Epidermal melanocyte (primary cell): Measurements from ENCODE around the gene SPPL2B.
"Not testable (repeated sequence)": the region's sequence is repeated elsewhere in the genome, so short reads cannot be mapped to it uniquely, and the experiment has no call there.

Source experiments
- DNase-seq: peaks from one replicate; pipeline ENCODE4 v3.0.0; 2011; ENCODE audit warnings: low spot score; ENCODE audit not compliant: insufficient read length

The SPPL2B gene

GRCh38 chr19:2375353-2376121 lies 47.1 kb downstream of the SPPL2B start:
- DNase-seq, result peak; percentile 10

DNA sequence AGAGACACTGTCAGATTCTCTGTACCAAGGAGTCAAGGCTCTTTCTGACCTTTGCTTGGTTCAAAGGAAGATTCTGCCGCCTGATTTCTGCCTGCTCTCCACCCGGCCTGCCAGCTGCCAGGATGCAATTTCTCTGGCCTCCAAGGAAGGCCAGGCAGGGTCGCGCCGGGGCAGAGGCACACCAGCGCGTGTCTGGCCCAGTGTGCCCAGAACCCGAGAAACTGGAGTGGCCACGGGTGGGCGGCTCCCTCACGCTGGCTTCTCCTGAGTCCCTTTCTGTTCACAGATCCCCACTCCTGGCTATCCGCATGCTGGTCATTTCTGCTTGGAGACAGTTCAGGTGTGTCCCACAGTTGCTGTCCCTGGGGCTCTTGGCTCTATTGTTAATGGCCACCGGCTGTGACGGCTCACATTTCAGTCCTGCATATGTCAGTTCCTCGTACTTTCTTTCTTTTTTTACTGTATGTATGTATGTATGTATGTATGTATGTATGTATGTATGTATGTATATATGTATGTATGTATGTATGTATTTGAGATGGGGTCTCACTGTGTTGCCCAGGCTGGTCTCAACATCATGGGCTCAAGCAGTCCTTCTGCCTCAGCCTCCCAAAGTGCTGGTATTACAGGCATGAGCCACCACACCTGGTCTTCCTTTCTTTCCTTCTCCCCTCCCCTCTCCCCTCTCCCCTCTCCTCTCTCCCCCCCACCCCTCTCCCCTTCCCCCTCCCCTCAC lies 48.5 kb downstream of the SPPL2B start:
- peak; percentile 8 for DNase-seq

GRCh38 chr19:2380567-2380966 lies 52.1 kb downstream of the SPPL2B start:
- DNase-seq, result no peak

- DNase-seq, result peak; percentile 81
These were observed 52.8 kb downstream of the SPPL2B start for GRCh38 chr19:2381148-2381820.

DNA sequence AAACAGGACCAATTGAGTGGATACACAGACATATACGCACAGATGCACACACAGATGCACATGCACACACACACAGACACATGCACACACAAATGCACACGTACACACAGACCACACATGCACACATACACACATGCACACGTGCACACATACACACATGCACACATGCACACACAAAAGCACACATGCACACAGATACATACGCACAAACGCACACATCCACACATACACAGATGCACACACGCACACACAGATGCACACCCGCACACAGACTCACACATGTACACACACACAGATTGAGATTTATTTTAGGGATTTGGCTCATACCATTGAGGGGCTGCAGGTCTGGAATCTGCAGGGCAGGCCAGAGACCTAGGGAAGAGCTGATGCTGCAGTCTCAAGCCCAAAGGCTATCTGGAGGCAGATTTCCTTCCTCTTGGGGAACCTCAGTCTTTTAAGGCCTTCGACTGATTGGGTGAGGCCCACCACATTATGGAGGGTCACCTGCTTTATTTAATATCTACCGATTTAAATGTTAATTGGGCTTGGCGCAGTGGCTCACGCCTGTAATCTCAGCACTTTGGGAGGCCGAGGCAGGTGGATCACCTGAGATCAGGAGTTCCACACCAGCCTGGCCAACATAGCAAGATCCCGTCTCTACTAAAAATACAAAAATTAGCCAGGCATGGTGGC lies 54.2 kb downstream of the SPPL2B start:
- DNase-seq, result peak; percentile 10

DNA sequence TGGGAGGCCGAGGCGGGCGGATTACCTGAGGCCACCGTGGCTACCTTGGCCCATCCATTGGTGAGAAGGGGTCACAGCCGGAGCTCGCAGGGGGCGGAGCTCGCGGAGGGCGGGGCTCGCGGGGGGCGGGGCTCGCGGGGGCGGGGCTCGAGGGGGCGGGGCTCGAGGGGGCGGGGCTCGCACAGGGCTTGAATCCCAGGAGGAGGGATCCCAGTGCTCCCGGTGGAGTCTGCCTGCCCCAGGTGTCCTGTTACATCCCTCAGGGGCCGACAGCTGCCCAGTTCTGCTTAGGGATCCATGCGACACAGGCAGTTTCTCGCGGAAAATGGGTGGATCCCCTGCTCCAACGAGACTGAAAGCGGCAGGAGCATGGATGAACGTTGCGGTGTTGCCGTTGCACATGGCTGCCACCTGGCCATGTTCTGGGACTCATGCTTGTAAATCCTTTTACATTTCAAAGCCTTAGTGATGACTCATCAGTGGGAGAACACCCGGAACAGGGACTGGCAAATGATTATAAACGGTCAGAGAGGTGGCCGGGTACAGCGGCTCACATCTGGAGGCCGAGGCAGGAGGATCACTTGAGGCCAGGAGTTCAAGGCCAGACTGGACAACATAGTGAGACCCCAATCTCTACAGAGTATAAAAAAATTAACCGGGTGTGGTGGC lies 56.7 kb downstream of the SPPL2B start:
- DNase-seq, result peak; percentile 45

DNA sequence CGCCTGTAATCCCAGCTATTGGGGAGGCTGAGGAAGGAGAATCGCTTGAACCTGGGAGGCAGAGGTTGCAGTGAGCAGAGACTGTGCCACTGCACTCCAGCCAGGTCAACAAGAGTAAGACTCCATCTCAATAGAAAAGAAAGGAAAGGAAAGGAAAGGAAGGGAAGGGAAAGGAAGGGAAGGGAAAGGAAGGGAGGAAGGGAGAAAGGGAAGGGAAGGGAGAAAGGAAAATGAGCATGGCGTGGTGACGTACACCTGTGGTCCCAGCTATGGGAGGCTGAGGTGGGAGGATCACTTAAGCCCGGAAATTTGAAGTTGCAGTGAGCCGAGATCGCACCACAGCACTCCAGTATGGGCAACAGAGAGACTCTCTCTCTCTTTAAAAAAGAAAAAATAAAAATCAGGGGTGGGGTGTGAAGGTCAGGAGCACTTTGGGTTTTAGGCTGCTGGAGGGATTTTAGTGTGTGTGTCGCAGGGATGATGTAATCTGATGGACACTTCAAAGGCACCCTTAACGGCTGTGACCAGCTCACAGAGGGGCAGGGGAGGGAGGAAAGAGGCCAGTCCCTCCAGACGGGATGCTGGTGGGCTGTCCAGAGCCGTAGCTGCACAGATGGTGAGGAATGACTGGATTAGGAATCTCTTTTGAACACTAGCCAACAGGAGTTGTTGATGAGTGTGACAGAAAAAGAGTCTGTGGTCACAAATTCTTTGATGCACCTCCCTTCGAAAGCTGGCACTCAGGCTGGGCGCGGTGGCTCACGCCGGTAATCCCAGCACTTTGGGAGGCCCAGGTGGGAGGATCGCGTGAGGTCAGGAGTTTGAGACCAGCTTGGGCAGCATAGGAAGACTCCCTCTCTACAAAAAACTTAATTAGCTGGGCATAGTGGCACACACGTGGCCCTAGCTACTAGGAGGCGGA lies 59.1 kb downstream of the SPPL2B start:
- DNase-seq, result peak; percentile 3

DNA sequence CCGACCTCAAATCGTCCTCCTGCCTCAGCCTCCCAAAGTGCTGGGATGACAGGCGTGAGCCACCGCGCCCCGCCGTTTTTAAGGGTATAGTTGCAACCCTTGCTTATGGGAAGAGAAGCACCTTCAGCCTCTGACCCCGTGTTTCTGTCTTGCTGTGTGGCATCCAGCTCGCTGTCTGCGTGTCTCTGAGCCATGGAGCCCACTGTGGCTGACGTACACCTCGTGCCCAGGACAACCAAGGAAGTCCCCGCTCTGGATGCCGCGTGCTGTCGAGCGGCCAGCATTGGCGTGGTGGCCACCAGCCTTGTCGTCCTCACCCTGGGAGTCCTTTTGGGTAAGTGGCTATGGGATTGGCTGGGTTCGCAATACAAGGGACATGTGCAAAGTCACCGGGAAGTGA lies 61.1 kb downstream of the SPPL2B start:
- no peak for DNase-seq

- DNase-seq, result peak; percentile 78
These were observed 62.7 kb downstream of the SPPL2B start for GRCh38 chr19:2391118-2391725.

- no peak for DNase-seq
These were observed 63.9 kb downstream of the SPPL2B start for GRCh38 chr19:2392366-2392765.

DNA sequence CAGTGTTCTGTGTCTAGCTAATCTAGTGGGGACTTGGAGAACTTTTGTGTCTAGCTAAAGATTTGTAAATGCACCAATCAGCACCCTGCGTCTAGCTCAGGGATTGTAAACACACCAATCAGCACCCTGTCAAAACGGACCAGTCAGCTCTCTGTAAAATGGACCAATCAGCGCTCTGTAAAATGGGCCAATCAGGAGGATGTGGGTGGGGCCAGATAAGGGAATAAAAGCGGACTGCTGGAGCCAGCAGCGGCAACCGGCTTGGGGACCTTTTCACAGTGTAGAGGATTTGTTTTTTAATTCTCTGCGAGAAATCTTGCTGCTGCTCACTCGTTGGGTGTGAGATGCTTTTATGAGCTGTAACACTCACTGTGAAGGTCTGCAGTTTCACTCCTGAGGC lies 64.4 kb downstream of the SPPL2B start:
- not testable (repeated sequence) for DNase-seq

GRCh38 chr19:2394054-2394441 lies 65.6 kb downstream of the SPPL2B start:
- no peak for DNase-seq

GRCh38 chr19:2394442-2395292 lies 66.2 kb downstream of the SPPL2B start:
- no peak for DNase-seq

DNA sequence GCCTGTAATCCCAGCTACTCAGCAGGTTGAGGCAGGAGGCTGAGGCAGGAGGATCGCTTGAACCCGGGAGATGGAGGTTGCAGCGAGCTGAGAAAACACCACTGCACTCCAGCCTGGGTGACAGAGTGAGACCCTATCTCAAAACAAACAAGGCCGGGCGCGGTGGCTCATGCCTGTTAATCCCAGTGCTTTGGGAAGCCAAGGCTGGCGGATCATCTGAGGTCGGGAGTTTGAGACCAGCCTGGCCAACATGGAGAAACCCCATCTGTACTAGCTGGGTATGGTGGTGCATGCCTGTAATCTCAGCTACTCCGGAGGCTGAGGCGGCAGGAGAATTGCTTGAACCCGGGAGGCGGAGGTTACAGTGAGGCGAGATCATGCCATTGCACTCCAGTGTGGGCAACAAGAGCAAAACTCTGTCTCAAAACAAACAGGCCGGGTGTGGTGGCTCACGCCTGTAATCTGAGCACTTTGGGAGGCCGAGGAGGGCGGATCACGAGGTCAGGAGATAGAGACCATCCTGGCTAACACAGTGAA lies 66.9 kb downstream of the SPPL2B start:
- not testable (repeated sequence) for DNase-seq

- not testable (repeated sequence) for DNase-seq
These were observed 68.7 kb downstream of the SPPL2B start for GRCh38 chr19:2397173-2397572.

DNA sequence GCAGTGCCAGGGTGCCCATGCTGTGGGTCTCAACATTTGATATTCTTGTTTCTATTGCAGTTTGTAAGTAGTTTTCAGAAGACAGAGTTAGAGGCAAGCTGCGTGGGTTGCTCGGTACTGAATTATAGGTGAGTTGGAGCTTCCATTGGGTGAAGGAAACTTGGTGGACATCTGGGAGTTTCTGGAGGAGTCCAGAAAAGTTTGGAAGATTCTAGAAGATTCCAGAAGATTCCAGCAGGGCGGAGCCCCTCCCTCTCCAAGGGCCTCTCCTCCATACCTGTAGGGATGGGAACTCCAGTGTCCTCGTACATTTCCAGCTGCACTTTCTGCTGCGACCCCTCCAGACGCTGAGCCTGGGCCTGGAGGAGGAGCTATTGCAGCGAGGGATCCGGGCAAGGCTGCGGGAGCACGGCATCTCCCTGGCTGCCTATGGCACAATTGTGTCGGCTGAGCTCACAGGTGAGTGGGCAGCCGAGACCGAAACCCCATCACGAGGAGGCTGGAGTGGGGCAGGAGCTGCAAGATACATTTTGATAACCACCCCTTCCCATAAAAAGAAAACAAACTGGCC lies 70.3 kb downstream of the SPPL2B start:
- no peak for DNase-seq

DNA sequence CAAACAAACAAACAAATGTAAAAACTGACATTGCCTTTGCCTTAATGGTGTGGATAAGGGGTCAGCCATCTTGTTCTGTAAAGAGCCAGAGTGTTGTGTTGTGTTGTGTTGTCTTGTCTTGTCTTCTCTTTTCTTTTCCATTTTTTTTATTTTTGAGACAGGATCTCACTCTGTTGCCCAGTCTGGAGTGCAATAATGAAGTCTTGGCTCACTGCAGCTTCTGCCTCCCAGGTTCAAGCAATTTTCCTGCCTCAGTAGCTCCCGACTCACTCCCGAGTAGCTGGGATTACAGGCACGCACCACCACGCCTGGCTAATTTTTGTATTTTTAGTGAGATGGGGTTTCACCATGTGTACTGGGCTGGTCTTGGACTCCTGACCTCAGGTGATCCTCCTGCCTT lies 71.1 kb downstream of the SPPL2B start:
- DNase-seq, result no peak
